Hepatocyte (in vitro differentiated cells): Measurements from ENCODE around the gene ERC2. TPM values are rescaled to one million over a fixed set of nuclear protein-coding genes. Genes with fewer than 3 reads are reported as not detected.

Experiments
- DNase-seq: peaks from one replicate; pipeline ENCODE4 v3.0.0-alpha.2; 2016; ENCODE audit warnings: low spot score
- H2AFZ ChIP-seq: fragments of 200-600 bp; sonication (generic); 2 replicates; pipeline ENCODE4 v1.6.0; 2016; ENCODE audit warnings: antibody characterized with exemption, mild to moderate bottlenecking
- H3K27ac ChIP-seq: fragments of 200-600 bp; sonication (generic); 2 replicates; pipeline ENCODE4 v1.5.1; 2016; ENCODE audit warnings: mild to moderate bottlenecking
- H3K27me3 ChIP-seq: fragments of 200-600 bp; sonication (generic); 2 replicates; pipeline ENCODE4 v1.6.1; 2016
- H3K36me3 ChIP-seq: fragments of 200-600 bp; sonication (generic); replicated peaks from 2 replicates; pipeline ENCODE4 v1.5.1; 2016; ENCODE audit warnings: low read depth; ENCODE audit not compliant: insufficient read depth
- H3K4me1 ChIP-seq: fragments of 200-600 bp; sonication (generic); 2 replicates; pipeline ENCODE4 v1.5.1; 2016; ENCODE audit warnings: mild to moderate bottlenecking, moderate library complexity; ENCODE audit not compliant: insufficient read depth
- H3K4me2 ChIP-seq: fragments of 200-600 bp; sonication (generic); 2 replicates; pipeline ENCODE4 v1.6.0; 2016
- H3K4me3 ChIP-seq: fragments of 200-600 bp; sonication (generic); 2 replicates; pipeline ENCODE4 v1.5.1; 2016; ENCODE audit warnings: mild to moderate bottlenecking
- H3K79me2 ChIP-seq: fragments of 200-600 bp; sonication (generic); 2 replicates; pipeline ENCODE4 v1.6.0; 2017; ENCODE audit warnings: mild to moderate bottlenecking
- H3K9me2 ChIP-seq: fragments of 200-600 bp; sonication (generic); replicated peaks from 2 replicates; pipeline ENCODE4 v1.6.0; 2017; ENCODE audit warnings: mild to moderate bottlenecking; ENCODE audit not compliant: insufficient read depth
- H3K9me3 ChIP-seq: fragments of 200-600 bp; sonication (generic); 2 replicates; pipeline ENCODE4 v1.5.1; 2016; ENCODE audit warnings: low read depth, mild to moderate bottlenecking
- H4K20me1 ChIP-seq: fragments of 200-600 bp; sonication (generic); 2 replicates; pipeline ENCODE4 v1.6.0; 2016; ENCODE audit warnings: mild to moderate bottlenecking; ENCODE audit not compliant: insufficient read depth, poor library complexity, severe bottlenecking
- CTCF ChIP-seq: fragments of 200-600 bp; sonication (generic); IDR thresholded peaks from 2 replicates; pipeline ENCODE4 v1.5.1; 2016; ENCODE audit warnings: antibody characterized with exemption, mild to moderate bottlenecking; ENCODE audit not compliant: poor library complexity
- EZH2 ChIP-seq: fragments of 200-600 bp; sonication (generic); IDR thresholded peaks from 2 replicates; pipeline ENCODE4 v1.6.1; 2016; ENCODE audit warnings: antibody characterized with exemption, mild to moderate bottlenecking, borderline replicate concordance
- EZH2phosphoT487 ChIP-seq: fragments of 200-600 bp; sonication (generic); IDR thresholded peaks from one replicate; pipeline ENCODE4 v1.6.1; 2018; ENCODE audit warnings: antibody characterized with exemption, mild to moderate bottlenecking, low read depth, moderate library complexity; ENCODE audit not compliant: unreplicated experiment, severe bottlenecking
- WGBS: methylation state at CpG from one replicate; pipeline ENCODE4 v1.1.6; 2016; ENCODE audit warnings: low lambda C conversion rate; ENCODE audit errors: missing lambda C conversion rate; 5-methylcytosine and 5-hydroxymethylcytosine counted together
- polyA plus RNA-seq: library from polyadenylated mRNA; unstranded; fragments of >200 nt; fragmentation: Nextera tagmentation; extraction: Ambion mirVana; gene quantifications from 2 replicates; pipeline ENCODE4 v1.2.1, GENCODE V29; 2016
- total RNA-seq: library from RNA; depleted of rRNA; stranded (reverse); fragments of >200 nt; gene quantifications from 2 replicates; pipeline ENCODE4 v1.2.3, GENCODE V29; 2014

Gene ERC2
- total and polyA plus RNA-seq, 2 experiments from 2014 or later = 1.2 to 5.3 TPM

GRCh38 chr3:55891106-55891505, 577.2 kb downstream of the ERC2 start:
- H2AFZ ChIP-seq = no peak overlapping the region
- no peaks in the 10 kb centered on the region for H3K36me3 ChIP-seq
- H3K27me3 ChIP-seq = no peaks in the 10 kb centered on the region
- H3K9me3 ChIP-seq = no peaks in the 10 kb centered on the region
- no peaks in the 10 kb centered on the region for H3K9me2 ChIP-seq
- H3K4me2 ChIP-seq = no peak overlapping the region
- no peaks in the 10 kb centered on the region for H3K4me1 ChIP-seq
- DNase-seq = no peak
- no peak overlapping the region for H3K27ac ChIP-seq
- WGBS = 89% methylated on average over 2 of the region's 2 CpGs
- no peak overlapping the region for H3K4me3 ChIP-seq
- no peaks in the 10 kb centered on the region for H3K79me2 ChIP-seq
- TF ChIP-seq CTCF (no peak), EZH2phosphoT487 (no peak), EZH2 (no peak)
- no peaks in the 10 kb centered on the region for H4K20me1 ChIP-seq

DNA sequence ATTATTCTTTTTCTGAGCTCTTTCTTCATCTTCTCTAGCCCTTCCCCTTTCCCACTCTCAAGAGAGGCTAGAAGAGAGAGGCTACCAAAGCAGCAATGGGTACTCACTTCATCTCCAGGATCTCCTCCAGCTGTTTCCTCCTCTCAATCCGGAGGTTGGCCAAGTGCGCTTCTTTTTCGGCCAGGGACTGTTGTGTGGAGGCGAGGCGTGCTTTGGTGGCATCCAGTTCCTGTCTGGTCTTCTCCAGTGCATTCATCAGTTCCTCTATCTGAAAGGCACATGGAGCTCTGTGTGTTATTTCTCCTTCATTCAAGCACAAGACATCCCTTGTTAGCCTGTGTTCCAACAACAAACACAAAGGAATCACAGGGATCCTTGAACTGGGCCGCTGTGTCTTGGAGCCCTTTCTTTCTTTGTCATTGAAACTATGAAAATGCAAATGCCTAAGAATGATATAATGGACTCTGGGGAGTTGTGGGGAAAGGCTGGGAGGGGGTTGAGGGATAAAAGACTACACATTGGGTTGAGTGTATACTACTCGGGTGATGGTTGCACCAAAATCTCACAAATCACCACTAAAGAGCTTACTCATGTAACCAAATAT, 579.9 kb downstream of the ERC2 start:
- Histone ChIP-seq H3K79me2 (no peaks in the 10 kb centered on the region), H3K4me3 (no peak overlapping the region), H2AFZ (no peak overlapping the region), H3K9me2 (no peaks in the 10 kb centered on the region), H3K9me3 (no peaks in the 10 kb centered on the region), H3K4me1 (no peaks in the 10 kb centered on the region), H3K36me3 (no peaks in the 10 kb centered on the region), H4K20me1 (no peaks in the 10 kb centered on the region), H3K4me2 (no peak overlapping the region), H3K27ac (peak overlapping the region; percentile 21), H3K27me3 (no peaks in the 10 kb centered on the region)
- TF ChIP-seq EZH2phosphoT487 = no peak
- TF ChIP-seq EZH2 = no peak
- no peak for TF ChIP-seq CTCF
- 92% methylated on average over 7 of the region's 7 CpGs for WGBS
- no peak for DNase-seq

DNA sequence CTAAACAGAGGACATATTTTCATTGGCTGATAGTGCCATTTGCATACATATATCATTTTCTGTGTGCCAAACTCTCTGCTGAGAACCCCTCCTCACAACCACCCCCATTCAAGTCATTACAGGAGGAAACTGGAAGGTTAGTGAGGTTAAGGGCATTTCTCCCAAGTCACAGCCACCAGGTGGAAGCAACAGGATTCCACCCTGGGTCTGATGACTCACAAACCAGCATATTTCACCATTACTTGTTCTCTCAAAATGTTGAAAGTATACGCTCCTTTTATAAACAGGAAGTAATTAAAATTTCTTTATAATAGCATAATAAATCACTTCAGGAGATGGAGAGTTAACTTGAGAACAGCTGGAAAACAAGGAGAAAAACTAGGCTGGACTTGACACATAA, 582.5 kb downstream of the ERC2 start:
- WGBS = 26% methylated on average over 1 of the region's 1 CpG
- Histone ChIP-seq H4K20me1 (no peaks in the 10 kb centered on the region), H3K36me3 (no peaks in the 10 kb centered on the region), H3K4me3 (no peak overlapping the region), H3K27me3 (no peaks in the 10 kb centered on the region), H3K4me1 (no peaks in the 10 kb centered on the region), H3K27ac (no peak overlapping the region), H3K79me2 (no peaks in the 10 kb centered on the region), H3K4me2 (no peak overlapping the region), H2AFZ (no peak overlapping the region), H3K9me3 (no peaks in the 10 kb centered on the region), H3K9me2 (no peaks in the 10 kb centered on the region)
- DNase-seq = peak; percentile 28
- TF ChIP-seq EZH2 = no peak
- peak; percentile 15 for TF ChIP-seq CTCF
